AG10803 (cell line): ENCODE measurements around the gene AFF3.

Experiments used
- DNase-seq: peaks from one replicate; pipeline ENCODE4 v3.0.0; 2010; ENCODE audit warnings: low read depth
- H3K4me3 ChIP-seq: 2 replicates; pipeline ENCODE4 v1.5.1; 2011; ENCODE audit warnings: mild to moderate bottlenecking, low read length, control low read depth
- TF ChIP-seq, protein P1 (sequence below): conservative IDR thresholded peaks from 2 replicates; pipeline ENCODE4 v1.5.1; 2011; ENCODE audit warnings: mild to moderate bottlenecking, low read length, control low read depth, inconsistent platforms

AFF3 gene

DNA sequence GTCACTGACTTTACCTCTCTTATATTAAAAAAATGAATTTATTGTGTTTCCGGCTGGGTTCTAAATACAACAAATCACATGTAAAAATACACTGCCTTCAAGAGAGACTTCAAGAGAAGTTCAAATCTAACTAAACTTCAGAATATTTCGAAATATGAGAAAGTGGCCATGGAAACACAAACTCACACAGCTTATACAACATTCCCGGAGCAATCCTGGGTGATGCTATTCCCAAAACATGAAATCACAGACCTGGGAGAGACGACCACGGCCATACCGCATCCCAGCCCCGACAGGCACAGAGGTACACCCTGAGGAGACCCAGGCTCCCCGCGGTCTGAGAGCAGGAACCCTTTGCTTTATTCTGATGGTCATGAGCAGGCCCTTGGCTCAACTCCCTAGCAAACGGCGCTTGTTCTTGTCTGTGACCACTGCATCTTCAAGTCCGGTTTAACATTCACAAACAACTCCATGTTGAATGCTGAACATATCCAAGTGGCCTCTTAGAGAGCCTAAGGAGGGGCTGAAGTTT lies 467.2 kb downstream of the AFF3 start:
- TF ChIP-seq, protein P1, sequence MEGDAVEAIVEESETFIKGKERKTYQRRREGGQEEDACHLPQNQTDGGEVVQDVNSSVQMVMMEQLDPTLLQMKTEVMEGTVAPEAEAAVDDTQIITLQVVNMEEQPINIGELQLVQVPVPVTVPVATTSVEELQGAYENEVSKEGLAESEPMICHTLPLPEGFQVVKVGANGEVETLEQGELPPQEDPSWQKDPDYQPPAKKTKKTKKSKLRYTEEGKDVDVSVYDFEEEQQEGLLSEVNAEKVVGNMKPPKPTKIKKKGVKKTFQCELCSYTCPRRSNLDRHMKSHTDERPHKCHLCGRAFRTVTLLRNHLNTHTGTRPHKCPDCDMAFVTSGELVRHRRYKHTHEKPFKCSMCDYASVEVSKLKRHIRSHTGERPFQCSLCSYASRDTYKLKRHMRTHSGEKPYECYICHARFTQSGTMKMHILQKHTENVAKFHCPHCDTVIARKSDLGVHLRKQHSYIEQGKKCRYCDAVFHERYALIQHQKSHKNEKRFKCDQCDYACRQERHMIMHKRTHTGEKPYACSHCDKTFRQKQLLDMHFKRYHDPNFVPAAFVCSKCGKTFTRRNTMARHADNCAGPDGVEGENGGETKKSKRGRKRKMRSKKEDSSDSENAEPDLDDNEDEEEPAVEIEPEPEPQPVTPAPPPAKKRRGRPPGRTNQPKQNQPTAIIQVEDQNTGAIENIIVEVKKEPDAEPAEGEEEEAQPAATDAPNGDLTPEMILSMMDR, result no peak
- DNase-seq, result no peak
- H3K4me3 ChIP-seq, result no peak overlapping the region

DNA sequence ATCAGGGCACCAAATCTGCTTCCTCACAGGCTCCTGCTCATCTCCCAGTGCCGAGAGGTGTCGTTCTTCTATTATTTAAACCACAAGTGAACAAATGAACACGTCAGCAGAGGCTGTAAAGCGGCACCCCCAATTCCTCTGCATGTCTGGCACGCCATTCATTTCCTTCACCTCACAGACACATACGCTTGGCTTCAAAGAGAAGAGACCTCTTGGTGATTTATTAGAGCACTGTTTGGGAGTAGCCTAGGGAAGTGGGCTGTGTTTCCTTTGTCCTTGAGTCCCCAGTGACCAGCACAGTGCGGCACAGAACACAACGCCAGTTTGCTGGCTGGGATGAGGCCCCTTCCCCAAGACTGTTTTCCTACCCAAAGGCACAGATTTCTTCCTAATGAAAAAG lies 468.3 kb downstream of the AFF3 start:
- H3K4me3 ChIP-seq, result no peak overlapping the region
- TF ChIP-seq, protein P1, result no peak
- DNase-seq, result no peak

DNA sequence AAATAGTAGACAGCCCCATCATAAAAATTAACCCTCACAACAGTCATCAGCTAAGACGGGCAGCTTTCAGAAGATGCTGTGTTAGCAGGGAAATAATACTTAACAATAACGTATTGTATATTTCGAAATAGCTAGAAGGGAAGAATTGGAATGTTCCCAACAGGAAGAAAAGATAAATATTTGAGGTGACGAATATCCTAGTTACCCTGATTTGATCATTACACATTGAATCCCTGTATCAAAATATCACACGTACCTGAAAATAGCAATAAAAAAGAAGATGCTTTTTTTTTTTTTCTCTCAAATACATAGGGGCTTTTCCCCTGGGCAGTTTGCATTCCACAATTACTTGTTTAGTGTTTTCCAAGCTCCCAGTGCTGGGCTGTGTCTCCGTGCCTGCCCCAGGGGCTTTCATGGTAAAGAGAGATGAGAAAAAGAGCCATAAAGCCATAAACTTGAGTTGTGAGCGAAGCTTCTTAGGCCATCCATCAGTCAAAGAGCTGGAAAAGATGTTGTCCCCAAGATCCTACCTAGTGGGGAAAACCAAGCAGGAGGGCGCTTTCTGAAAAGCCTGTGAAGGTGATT lies 469.5 kb downstream of the AFF3 start:
- TF ChIP-seq, protein P1, result no peak
- no peak for DNase-seq
- H3K4me3 ChIP-seq, result no peak overlapping the region

DNA sequence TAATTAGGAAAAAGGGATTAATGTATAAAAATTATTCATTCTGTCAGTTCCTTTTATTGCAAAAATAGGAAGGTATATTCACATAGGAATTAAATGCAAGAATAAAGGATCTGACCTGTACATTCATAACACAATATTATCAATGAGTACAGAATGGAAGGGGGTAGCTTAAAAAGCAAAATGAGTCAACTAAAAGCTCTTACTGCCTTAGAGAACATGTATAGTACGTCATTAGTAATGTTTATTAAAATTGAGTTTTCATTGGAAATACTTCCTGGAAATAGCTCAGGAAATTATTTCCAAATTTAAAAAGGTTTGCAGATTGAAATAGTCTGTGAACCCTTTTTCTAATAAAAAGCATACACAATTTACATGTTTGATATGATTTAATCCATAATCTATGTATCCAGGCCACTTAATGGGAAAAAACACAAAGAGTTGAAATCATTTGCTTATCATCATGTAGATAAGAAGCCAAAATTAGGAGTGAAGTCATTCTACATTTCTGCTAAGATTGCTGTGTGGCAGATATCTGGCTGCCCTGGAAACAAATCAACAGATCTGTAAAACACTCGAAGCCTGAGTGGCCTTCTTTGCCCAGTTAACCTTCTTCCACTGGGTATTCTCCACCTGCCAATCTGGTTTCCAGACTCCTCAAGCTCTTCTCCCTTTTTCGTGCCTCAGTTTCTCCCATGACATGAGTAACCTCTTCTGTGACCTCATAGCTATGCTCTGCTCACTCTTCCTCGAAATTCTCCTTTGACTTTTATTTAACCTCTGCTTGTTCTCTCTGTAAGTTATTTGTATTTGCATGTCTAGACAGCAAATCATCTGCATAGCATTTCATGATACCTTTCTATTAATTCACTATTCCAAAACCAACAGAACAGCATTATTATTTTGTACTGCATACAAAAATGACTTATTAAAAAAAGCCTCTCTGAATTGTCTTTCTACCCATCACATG lies 471.3 kb downstream of the AFF3 start:
- no peak for DNase-seq
- H3K4me3 ChIP-seq, result no peak overlapping the region
- TF ChIP-seq, protein P1, result no peak

DNA sequence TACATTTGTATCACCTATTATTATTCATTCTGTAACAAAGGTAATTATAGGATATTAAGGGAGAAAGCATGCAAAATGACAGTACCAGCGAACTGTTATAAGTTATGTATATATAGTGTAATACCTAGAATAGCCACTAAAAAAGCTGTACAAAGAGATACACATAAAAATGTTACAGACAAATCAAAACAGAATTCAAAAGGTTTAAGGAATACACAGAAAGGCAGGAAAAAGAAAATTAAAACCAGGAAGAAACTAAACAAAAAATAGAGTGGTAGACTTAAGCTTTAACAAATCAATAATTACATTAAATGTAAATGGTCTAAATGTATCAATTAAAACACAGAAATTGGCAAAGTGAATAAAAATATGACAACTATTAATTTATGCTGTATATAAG lies 476.1 kb downstream of the AFF3 start:
- DNase-seq, result no peak
- TF ChIP-seq, protein P1, result no peak
- no peak overlapping the region for H3K4me3 ChIP-seq

DNA sequence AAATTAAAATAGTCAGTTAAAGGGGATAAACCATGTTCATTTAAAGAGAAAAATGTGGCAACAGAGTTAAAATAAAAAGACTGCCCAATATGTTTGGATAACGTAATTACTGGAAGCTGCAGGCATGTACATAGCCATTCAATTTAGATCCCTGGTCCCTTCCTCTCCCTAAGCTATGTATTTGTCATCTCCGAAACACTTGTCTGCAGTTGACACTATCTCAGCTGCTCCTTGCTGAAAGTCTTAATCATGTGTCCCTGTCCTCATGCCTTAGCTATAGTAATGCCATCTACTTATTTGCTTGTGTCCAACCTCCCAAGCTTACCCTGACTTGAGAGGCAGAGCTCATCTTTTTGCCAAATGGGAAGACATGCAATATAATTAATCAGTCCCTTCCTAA lies 478.7 kb downstream of the AFF3 start:
- H3K4me3 ChIP-seq, result no peak overlapping the region
- DNase-seq, result no peak
- TF ChIP-seq, protein P1, result no peak
